Testis (tissue), 2 donors: ENCODE results near the gene B3GNT4.

Experiments used
- CTCF ChIP-seq, 3 experiments: fragments of 450-650 bp in 2 of 3; fragments of 200-600 bp in 1 of 3; sonication (generic) in 1 of 3; IDR thresholded peaks; one replicate each; pipeline ENCODE4 v1.5.1; 2016 to 2019; ENCODE audit warnings: antibody characterized with exemption in 3 of 3, mild to moderate bottlenecking in 2 of 3, moderate library complexity in 1 of 3
- POLR2A ChIP-seq: fragments of 450-650 bp; IDR thresholded peaks from one replicate; pipeline ENCODE4 v1.6.1; 2017; ENCODE audit warnings: antibody characterized with exemption, mild to moderate bottlenecking, moderate library complexity

- no peak for TF ChIP-seq CTCF (IDR thresholded peaks at IDR 0.05)
- TF ChIP-seq POLR2A = no peak
Observed at GRCh38 chr12:122185079-122185478, 18.4 kb upstream of the B3GNT4 start.
